ENCODE measurements around the gene RADIL.

DNA sequence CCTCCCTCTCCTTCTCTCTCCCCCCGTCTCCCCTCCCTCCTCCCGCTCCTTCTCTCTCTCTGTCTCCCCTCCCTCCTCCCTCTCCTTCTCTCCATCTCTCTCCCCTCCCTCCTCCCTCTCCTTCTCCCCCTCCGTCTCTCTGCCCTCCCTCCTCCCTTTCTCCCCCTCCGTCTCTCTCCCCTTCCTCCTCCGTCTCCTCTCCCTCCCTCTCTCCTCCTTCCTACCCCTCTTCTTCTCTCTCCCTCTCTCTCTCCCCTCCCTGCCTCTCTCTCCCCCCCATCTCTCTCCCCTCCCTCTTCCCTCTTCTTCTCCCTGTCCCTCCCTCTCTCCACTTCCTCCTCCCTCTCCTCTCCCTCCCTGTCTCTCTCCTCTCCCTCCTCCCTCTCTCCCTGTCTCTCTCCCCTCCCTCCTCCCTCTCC lies 75.9 kb downstream of the RADIL start:
- TF ChIP-seq EZH2 (IDR thresholded peaks at IDR 0.05; ENCODE audit: low read length), result no peak
- TF ChIP-seq, protein P1, sequence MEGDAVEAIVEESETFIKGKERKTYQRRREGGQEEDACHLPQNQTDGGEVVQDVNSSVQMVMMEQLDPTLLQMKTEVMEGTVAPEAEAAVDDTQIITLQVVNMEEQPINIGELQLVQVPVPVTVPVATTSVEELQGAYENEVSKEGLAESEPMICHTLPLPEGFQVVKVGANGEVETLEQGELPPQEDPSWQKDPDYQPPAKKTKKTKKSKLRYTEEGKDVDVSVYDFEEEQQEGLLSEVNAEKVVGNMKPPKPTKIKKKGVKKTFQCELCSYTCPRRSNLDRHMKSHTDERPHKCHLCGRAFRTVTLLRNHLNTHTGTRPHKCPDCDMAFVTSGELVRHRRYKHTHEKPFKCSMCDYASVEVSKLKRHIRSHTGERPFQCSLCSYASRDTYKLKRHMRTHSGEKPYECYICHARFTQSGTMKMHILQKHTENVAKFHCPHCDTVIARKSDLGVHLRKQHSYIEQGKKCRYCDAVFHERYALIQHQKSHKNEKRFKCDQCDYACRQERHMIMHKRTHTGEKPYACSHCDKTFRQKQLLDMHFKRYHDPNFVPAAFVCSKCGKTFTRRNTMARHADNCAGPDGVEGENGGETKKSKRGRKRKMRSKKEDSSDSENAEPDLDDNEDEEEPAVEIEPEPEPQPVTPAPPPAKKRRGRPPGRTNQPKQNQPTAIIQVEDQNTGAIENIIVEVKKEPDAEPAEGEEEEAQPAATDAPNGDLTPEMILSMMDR (optimal IDR thresholded peaks at IDR 0.05 in 1 of 3, IDR thresholded peaks at IDR 0.05 in 1 of 3, conservative IDR thresholded peaks at IDR 0.05 in 1 of 3; ENCODE audit: extremely low read depth in 1 of 3, insufficient read depth in 2 of 3, low read length in 3 of 3), result no peak

Measured in keratinocyte (primary cell).